Glutamatergic neuron (in vitro differentiated cells): ENCODE data around the gene HEG1. TPM values are rescaled to one million over a fixed set of nuclear protein-coding genes. Genes with fewer than 3 reads are reported as not detected.
"Not testable (repeated sequence)": the region's sequence is repeated elsewhere in the genome, so short reads cannot be mapped to it uniquely, and the experiment has no call there.

ENCODE experiments used
- DNase-seq: peaks from one replicate; pipeline ENCODE4 v3.0.0; 2022
- H3K27ac Mint-ChIP-seq: one replicate; pipeline ENCODE4 v1.8.0; 2020; ENCODE audit warnings: mild to moderate bottlenecking, mixed read lengths, inconsistent platforms; ENCODE audit not compliant: unreplicated experiment
- H3K27me3 Mint-ChIP-seq: one replicate; pipeline ENCODE4 v1.8.0; 2020; ENCODE audit warnings: mild to moderate bottlenecking, moderate library complexity, mixed read lengths, inconsistent platforms; ENCODE audit not compliant: unreplicated experiment
- H3K36me3 Mint-ChIP-seq: one replicate; pipeline ENCODE4 v1.8.0; 2020; ENCODE audit warnings: mild to moderate bottlenecking, mixed read lengths, inconsistent platforms; ENCODE audit not compliant: unreplicated experiment
- H3K4me1 Mint-ChIP-seq: one replicate; pipeline ENCODE4 v1.8.0; 2020; ENCODE audit warnings: mild to moderate bottlenecking, low read depth, mixed read lengths, inconsistent platforms; ENCODE audit not compliant: unreplicated experiment
- H3K4me3 Mint-ChIP-seq: one replicate; pipeline ENCODE4 v1.8.0; 2020; ENCODE audit warnings: mild to moderate bottlenecking, mixed read lengths, inconsistent platforms; ENCODE audit not compliant: unreplicated experiment
- H3K9me3 Mint-ChIP-seq: one replicate; pipeline ENCODE4 v1.8.0; 2020; ENCODE audit warnings: mild to moderate bottlenecking, moderate library complexity, mixed read lengths, inconsistent platforms; ENCODE audit not compliant: unreplicated experiment
- CTCF ChIP-seq: fragments of 200-600 bp; sonication (generic); IDR thresholded peaks from one replicate; pipeline ENCODE4 v1.5.0; 2021; ENCODE audit not compliant: partially characterized antibody, unreplicated experiment
- total RNA-seq: library from RNA; stranded (reverse); fragmentation: NEBNext Ultra II Directional; extraction: Animal tissue kit (Norgen Biotek cat#: 25700); gene quantifications from one replicate; pipeline ENCODE4 v1.2.1, GENCODE V29; 2021; ENCODE audit not compliant: unreplicated experiment

Gene HEG1
- total RNA-seq, 1 donor from 2014 or later: 32.7 TPM

DNA sequence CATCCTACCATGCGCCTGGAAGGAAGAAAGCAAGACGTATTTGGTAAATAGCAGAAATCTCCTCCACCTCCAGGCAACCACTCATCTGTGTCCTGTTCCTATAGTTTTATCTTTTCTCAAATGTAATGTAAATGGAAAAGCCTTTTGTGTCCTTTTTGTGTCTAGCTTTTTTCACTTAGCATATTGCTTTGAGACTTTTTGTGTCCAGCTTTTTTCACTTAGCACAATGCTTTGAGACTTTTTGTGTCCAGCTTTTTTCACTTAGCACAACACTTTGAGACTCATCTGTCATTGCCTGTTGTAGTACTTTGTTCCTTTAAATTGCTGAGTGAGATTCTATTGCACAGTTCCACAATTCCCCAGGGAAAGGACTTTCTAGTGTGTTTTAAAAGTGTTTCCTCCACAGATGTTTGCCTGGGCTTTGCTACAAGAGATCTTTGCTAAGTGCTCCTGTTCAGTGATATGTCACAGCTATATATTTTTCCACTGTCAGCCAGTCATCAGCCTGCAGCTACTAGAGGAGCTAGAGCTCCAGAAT lies 93.3 kb downstream of the HEG1 start:
- Mint-ChIP-seq H3K4me1 (no peaks in the 10 kb centered on the region), H3K27ac (no peak overlapping the region), H3K27me3 (peaks cover 3% of the 10 kb centered on the region), H3K36me3 (no peaks in the 10 kb centered on the region), H3K4me3 (no peak overlapping the region), H3K9me3 (no peaks in the 10 kb centered on the region)
- no peak for DNase-seq
- TF ChIP-seq CTCF: no peak

GRCh38 chr3:124960698-124961097 lies 95.1 kb downstream of the HEG1 start:
- Mint-ChIP-seq H3K36me3 (no peaks in the 10 kb centered on the region), H3K27ac (no peak overlapping the region), H3K4me3 (no peak overlapping the region), H3K9me3 (no peaks in the 10 kb centered on the region), H3K4me1 (no peaks in the 10 kb centered on the region), H3K27me3 (peaks cover 3% of the 10 kb centered on the region)
- no peak for TF ChIP-seq CTCF
- DNase-seq: no peak

DNA sequence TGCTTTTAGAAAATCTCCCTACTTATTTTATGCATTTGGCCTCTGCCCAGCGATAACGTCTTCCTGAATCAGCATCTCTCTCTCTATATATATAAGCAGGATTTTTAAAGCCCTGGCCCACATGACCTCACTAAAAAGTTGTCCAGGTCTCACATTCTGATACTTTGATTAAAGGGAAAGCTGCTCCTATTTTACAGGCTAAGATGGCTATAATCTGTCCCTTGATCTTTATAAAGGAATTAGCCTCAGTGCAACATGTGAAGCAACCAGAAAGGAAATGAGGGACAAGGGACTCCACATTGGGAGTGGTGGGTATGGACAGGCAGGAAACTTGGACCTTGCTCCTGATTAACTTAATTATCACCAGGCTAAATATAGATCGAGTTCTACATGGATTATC lies 95.7 kb downstream of the HEG1 start:
- TF ChIP-seq CTCF: no peak
- no peak for DNase-seq
- no peak overlapping the region for H3K4me3 Mint-ChIP-seq
- H3K4me1 Mint-ChIP-seq: no peaks in the 10 kb centered on the region
- no peaks in the 10 kb centered on the region for H3K36me3 Mint-ChIP-seq
- H3K9me3 Mint-ChIP-seq: no peaks in the 10 kb centered on the region
- no peak overlapping the region for H3K27ac Mint-ChIP-seq
- peaks cover 3% of the 10 kb centered on the region for H3K27me3 Mint-ChIP-seq

- not testable (repeated sequence) for H3K27me3 Mint-ChIP-seq, H3K4me1 Mint-ChIP-seq, H3K36me3 Mint-ChIP-seq, H3K27ac Mint-ChIP-seq, H3K9me3 Mint-ChIP-seq, H3K4me3 Mint-ChIP-seq, DNase-seq
Measured at GRCh38 chr3:124957951-124958350, 97.8 kb downstream of the HEG1 start.

DNA sequence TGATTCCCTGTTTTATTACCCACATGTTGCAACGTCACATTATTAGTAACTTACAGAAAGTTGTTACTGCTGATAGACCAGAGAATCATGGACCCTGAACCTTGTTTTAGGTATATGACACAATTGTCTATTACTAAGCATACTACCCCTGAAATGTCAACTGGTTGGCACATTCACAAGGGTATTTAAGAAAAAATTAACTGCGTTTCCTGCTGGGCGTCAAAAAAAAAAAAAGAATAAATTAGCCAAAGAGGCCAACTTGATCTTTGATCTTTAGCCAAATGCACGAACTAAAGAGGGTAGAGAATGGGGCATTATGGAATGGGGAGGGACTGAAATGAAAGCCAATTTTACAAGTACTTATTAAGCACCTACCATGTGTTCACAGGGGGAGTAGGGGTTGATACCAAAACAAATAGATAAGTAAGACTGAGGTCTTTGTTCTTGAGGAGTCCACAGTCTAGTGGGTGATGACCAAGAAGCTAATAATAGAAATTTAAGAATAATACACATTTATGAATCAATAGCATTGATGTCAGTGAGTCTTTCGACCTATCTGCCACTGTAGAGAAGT lies 103.4 kb downstream of the HEG1 start:
- Mint-ChIP-seq H3K36me3 (no peaks in the 10 kb centered on the region), H3K27ac (no peak overlapping the region), H3K4me1 (no peaks in the 10 kb centered on the region), H3K4me3 (no peak overlapping the region), H3K9me3 (no peaks in the 10 kb centered on the region), H3K27me3 (peaks cover 1% of the 10 kb centered on the region)
- no peak for DNase-seq
- TF ChIP-seq CTCF: no peak
